ENCODE data around the gene SMAD3.

DNA sequence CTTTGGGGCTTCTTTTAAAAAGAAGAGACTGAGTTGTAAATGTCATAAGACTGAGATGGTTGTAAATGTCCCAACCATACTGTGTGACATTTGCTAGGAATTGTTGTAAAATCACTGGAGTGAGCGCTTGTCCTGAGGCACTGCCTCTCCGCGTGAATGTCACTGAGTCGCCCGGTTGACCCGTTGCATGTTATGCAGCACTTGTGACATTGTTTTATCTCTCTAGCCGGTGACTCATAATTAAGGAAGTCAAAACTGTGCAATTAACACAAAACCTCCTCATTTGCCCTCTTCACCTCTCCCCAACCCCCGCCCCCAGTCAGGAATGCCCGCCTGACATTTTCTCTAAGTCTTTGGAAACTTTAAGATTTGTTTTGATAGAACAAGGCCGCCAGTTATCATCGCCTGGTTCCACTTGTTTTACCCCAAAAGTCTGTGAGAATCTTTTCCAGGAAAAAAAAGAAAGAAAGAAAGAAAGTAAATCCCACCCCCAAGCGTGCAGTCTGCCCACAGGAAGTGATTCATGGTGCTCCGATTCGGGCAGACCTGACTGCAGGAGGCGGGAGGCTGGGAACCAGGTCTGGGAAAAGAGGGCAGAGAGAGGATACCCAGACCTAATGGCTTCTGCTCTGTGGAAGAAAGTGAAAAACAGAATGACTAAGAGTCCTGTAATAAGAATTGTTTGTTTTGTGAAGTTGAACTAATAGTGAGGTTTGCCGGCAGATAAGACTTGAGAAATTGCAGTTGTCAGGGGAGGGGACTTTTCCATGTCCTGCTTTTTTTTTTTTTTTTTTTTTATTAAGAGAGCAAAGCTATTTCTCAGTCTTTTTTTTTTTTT is 84.8 kb downstream of the SMAD3 start:
- TF ChIP-seq, protein P1, sequence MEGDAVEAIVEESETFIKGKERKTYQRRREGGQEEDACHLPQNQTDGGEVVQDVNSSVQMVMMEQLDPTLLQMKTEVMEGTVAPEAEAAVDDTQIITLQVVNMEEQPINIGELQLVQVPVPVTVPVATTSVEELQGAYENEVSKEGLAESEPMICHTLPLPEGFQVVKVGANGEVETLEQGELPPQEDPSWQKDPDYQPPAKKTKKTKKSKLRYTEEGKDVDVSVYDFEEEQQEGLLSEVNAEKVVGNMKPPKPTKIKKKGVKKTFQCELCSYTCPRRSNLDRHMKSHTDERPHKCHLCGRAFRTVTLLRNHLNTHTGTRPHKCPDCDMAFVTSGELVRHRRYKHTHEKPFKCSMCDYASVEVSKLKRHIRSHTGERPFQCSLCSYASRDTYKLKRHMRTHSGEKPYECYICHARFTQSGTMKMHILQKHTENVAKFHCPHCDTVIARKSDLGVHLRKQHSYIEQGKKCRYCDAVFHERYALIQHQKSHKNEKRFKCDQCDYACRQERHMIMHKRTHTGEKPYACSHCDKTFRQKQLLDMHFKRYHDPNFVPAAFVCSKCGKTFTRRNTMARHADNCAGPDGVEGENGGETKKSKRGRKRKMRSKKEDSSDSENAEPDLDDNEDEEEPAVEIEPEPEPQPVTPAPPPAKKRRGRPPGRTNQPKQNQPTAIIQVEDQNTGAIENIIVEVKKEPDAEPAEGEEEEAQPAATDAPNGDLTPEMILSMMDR (IDR thresholded peaks at IDR 0.05; ENCODE audit: poor library complexity, severe bottlenecking), result no peak
- TF ChIP-seq, protein P2, sequence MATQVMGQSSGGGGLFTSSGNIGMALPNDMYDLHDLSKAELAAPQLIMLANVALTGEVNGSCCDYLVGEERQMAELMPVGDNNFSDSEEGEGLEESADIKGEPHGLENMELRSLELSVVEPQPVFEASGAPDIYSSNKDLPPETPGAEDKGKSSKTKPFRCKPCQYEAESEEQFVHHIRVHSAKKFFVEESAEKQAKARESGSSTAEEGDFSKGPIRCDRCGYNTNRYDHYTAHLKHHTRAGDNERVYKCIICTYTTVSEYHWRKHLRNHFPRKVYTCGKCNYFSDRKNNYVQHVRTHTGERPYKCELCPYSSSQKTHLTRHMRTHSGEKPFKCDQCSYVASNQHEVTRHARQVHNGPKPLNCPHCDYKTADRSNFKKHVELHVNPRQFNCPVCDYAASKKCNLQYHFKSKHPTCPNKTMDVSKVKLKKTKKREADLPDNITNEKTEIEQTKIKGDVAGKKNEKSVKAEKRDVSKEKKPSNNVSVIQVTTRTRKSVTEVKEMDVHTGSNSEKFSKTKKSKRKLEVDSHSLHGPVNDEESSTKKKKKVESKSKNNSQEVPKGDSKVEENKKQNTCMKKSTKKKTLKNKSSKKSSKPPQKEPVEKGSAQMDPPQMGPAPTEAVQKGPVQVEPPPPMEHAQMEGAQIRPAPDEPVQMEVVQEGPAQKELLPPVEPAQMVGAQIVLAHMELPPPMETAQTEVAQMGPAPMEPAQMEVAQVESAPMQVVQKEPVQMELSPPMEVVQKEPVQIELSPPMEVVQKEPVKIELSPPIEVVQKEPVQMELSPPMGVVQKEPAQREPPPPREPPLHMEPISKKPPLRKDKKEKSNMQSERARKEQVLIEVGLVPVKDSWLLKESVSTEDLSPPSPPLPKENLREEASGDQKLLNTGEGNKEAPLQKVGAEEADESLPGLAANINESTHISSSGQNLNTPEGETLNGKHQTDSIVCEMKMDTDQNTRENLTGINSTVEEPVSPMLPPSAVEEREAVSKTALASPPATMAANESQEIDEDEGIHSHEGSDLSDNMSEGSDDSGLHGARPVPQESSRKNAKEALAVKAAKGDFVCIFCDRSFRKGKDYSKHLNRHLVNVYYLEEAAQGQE (IDR thresholded peaks at IDR 0.05; ENCODE audit: borderline replicate concordance), result no peak
- TF ChIP-seq POLR2AphosphoS5 (IDR thresholded peaks at IDR 0.05), result no peak

Measured in neural cell (in vitro differentiated cells).